Hepatocyte (in vitro differentiated cells): Measurements from ENCODE around the gene PPP1R9A. TPM values are rescaled to one million over a fixed set of nuclear protein-coding genes. Genes with fewer than 3 reads are reported as not detected.

Experiments used
- DNase-seq: peaks from one replicate; pipeline ENCODE4 v3.0.0-alpha.2; 2016; ENCODE audit warnings: low spot score
- H2AFZ ChIP-seq: fragments of 200-600 bp; sonication (generic); 2 replicates; pipeline ENCODE4 v1.6.0; 2016; ENCODE audit warnings: antibody characterized with exemption, mild to moderate bottlenecking
- H3K27ac ChIP-seq: fragments of 200-600 bp; sonication (generic); 2 replicates; pipeline ENCODE4 v1.5.1; 2016; ENCODE audit warnings: mild to moderate bottlenecking
- H3K27me3 ChIP-seq: fragments of 200-600 bp; sonication (generic); 2 replicates; pipeline ENCODE4 v1.6.1; 2016
- H3K36me3 ChIP-seq: fragments of 200-600 bp; sonication (generic); replicated peaks from 2 replicates; pipeline ENCODE4 v1.5.1; 2016; ENCODE audit warnings: low read depth; ENCODE audit not compliant: insufficient read depth
- H3K4me1 ChIP-seq: fragments of 200-600 bp; sonication (generic); 2 replicates; pipeline ENCODE4 v1.5.1; 2016; ENCODE audit warnings: mild to moderate bottlenecking, moderate library complexity; ENCODE audit not compliant: insufficient read depth
- H3K4me2 ChIP-seq: fragments of 200-600 bp; sonication (generic); 2 replicates; pipeline ENCODE4 v1.6.0; 2016
- H3K4me3 ChIP-seq: fragments of 200-600 bp; sonication (generic); 2 replicates; pipeline ENCODE4 v1.5.1; 2016; ENCODE audit warnings: mild to moderate bottlenecking
- H3K79me2 ChIP-seq: fragments of 200-600 bp; sonication (generic); 2 replicates; pipeline ENCODE4 v1.6.0; 2017; ENCODE audit warnings: mild to moderate bottlenecking
- H3K9me2 ChIP-seq: fragments of 200-600 bp; sonication (generic); replicated peaks from 2 replicates; pipeline ENCODE4 v1.6.0; 2017; ENCODE audit warnings: mild to moderate bottlenecking; ENCODE audit not compliant: insufficient read depth
- H3K9me3 ChIP-seq: fragments of 200-600 bp; sonication (generic); 2 replicates; pipeline ENCODE4 v1.5.1; 2016; ENCODE audit warnings: low read depth, mild to moderate bottlenecking
- H4K20me1 ChIP-seq: fragments of 200-600 bp; sonication (generic); 2 replicates; pipeline ENCODE4 v1.6.0; 2016; ENCODE audit warnings: mild to moderate bottlenecking; ENCODE audit not compliant: insufficient read depth, poor library complexity, severe bottlenecking
- EZH2 ChIP-seq: fragments of 200-600 bp; sonication (generic); IDR thresholded peaks from 2 replicates; pipeline ENCODE4 v1.6.1; 2016; ENCODE audit warnings: antibody characterized with exemption, mild to moderate bottlenecking, borderline replicate concordance
- EZH2phosphoT487 ChIP-seq: fragments of 200-600 bp; sonication (generic); IDR thresholded peaks from one replicate; pipeline ENCODE4 v1.6.1; 2018; ENCODE audit warnings: antibody characterized with exemption, mild to moderate bottlenecking, low read depth, moderate library complexity; ENCODE audit not compliant: unreplicated experiment, severe bottlenecking
- WGBS: methylation state at CpG from one replicate; pipeline ENCODE4 v1.1.6; 2016; ENCODE audit warnings: low lambda C conversion rate; ENCODE audit errors: missing lambda C conversion rate; 5-methylcytosine and 5-hydroxymethylcytosine counted together
- polyA plus RNA-seq: library from polyadenylated mRNA; unstranded; fragments of >200 nt; fragmentation: Nextera tagmentation; extraction: Ambion mirVana; gene quantifications from 2 replicates; pipeline ENCODE4 v1.2.1, GENCODE V29; 2016
- total RNA-seq: library from RNA; depleted of rRNA; stranded (reverse); fragments of >200 nt; gene quantifications from 2 replicates; pipeline ENCODE4 v1.2.3, GENCODE V29; 2014
- TF ChIP-seq, protein P1 (sequence below): fragments of 200-600 bp; sonication (generic); IDR thresholded peaks from 2 replicates; pipeline ENCODE4 v1.5.1; 2016; ENCODE audit warnings: antibody characterized with exemption, mild to moderate bottlenecking; ENCODE audit not compliant: poor library complexity

The PPP1R9A gene
- total and polyA plus RNA-seq, 2 experiments from 2014 or later, result 11.7 to 25.7 TPM

DNA sequence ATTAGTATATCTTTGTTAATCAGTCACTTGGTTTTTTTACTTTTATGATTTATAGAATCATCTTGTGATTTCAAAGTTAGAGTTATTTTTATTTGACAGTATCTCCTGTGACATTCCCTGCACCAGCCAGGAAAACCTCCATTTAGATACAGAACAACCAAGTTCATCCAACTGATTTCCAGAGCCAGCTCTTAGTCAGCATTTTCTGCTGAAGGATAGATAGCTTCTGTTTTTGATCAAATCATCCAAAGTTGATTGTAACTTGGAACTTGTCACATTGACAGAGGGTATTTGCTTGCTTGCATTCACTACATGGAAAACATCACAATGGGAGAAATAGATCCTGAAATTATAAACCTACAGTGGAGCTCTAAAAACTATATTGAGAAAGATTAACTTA is 294.3 kb downstream of the PPP1R9A start:
- no peaks in the 10 kb centered on the region for H4K20me1 ChIP-seq
- no peak overlapping the region for H3K27ac ChIP-seq
- no peak overlapping the region for H3K4me2 ChIP-seq
- DNase-seq, result no peak
- no peaks in the 10 kb centered on the region for H3K79me2 ChIP-seq
- H3K4me1 ChIP-seq, result no peaks in the 10 kb centered on the region
- no peaks in the 10 kb centered on the region for H3K9me2 ChIP-seq
- no peak overlapping the region for H2AFZ ChIP-seq
- no peaks in the 10 kb centered on the region for H3K36me3 ChIP-seq
- TF ChIP-seq EZH2phosphoT487, result no peak
- TF ChIP-seq, protein P1, sequence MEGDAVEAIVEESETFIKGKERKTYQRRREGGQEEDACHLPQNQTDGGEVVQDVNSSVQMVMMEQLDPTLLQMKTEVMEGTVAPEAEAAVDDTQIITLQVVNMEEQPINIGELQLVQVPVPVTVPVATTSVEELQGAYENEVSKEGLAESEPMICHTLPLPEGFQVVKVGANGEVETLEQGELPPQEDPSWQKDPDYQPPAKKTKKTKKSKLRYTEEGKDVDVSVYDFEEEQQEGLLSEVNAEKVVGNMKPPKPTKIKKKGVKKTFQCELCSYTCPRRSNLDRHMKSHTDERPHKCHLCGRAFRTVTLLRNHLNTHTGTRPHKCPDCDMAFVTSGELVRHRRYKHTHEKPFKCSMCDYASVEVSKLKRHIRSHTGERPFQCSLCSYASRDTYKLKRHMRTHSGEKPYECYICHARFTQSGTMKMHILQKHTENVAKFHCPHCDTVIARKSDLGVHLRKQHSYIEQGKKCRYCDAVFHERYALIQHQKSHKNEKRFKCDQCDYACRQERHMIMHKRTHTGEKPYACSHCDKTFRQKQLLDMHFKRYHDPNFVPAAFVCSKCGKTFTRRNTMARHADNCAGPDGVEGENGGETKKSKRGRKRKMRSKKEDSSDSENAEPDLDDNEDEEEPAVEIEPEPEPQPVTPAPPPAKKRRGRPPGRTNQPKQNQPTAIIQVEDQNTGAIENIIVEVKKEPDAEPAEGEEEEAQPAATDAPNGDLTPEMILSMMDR, result no peak
- no peak for TF ChIP-seq EZH2
- H3K9me3 ChIP-seq, result no peaks in the 10 kb centered on the region
- H3K27me3 ChIP-seq, result no peaks in the 10 kb centered on the region
- no peak overlapping the region for H3K4me3 ChIP-seq

DNA sequence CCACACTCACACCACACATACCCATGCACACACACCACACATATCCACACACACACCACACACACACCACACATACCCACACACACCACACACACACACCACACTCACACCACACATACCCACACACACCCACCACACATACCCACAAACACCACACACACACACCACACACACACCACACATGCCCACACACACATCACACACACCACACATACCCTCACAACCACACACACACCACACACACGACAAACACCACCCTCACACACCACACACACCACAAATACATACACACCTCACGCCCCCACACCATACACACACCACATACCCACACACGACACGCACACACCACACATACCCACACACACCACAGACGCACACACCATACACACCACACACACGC is 297.2 kb downstream of the PPP1R9A start:
- H4K20me1 ChIP-seq, result no peaks in the 10 kb centered on the region
- H3K36me3 ChIP-seq, result no peaks in the 10 kb centered on the region
- no peak overlapping the region for H2AFZ ChIP-seq
- no peak overlapping the region for H3K27ac ChIP-seq
- no peaks in the 10 kb centered on the region for H3K4me1 ChIP-seq
- no peaks in the 10 kb centered on the region for H3K27me3 ChIP-seq
- no peaks in the 10 kb centered on the region for H3K9me2 ChIP-seq
- H3K9me3 ChIP-seq, result no peaks in the 10 kb centered on the region
- H3K79me2 ChIP-seq, result no peaks in the 10 kb centered on the region
- TF ChIP-seq EZH2phosphoT487 (no peak), EZH2 (no peak)
- TF ChIP-seq, protein P1, result no peak
- DNase-seq, result no peak
- WGBS, result 94% methylated on average over 6 of the region's 6 CpGs
- no peak overlapping the region for H3K4me3 ChIP-seq
- no peak overlapping the region for H3K4me2 ChIP-seq

DNA sequence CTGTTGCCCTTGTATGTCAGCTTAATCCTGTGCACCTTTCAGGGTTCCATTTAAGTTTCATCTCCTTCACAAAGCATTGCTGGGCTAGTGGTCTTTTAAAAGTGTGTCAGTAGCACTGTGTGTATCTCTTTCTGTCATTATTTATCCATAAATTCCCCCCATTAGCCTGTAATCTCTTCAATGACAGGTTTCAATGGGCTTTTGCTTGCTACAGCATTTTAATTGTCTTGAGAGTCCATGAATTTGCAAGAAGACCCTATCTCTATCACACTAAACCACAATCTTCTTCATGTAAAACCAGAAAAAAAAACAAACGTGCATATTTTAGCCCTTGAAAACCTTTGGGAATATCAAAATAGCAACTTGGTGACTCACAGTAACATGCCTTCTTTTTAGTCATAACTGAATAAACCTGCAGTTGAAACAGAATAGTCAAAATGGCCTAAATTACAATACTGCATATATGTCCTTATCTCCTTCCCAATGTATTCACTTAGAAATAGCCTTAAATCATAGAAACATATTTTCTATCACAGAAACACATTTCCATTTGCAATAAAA is 298.4 kb downstream of the PPP1R9A start:
- Histone ChIP-seq H4K20me1 (no peaks in the 10 kb centered on the region), H3K79me2 (no peaks in the 10 kb centered on the region), H3K27me3 (no peaks in the 10 kb centered on the region), H3K4me1 (no peaks in the 10 kb centered on the region), H3K27ac (no peak overlapping the region), H3K4me3 (no peak overlapping the region), H3K36me3 (no peaks in the 10 kb centered on the region), H3K9me3 (no peaks in the 10 kb centered on the region), H3K9me2 (no peaks in the 10 kb centered on the region), H2AFZ (no peak overlapping the region), H3K4me2 (no peak overlapping the region)
- no peak for DNase-seq
- 47% methylated on average over 1 of the region's 1 CpG for WGBS
- TF ChIP-seq EZH2 (no peak), EZH2phosphoT487 (no peak)
- TF ChIP-seq, protein P1, result no peak

DNA sequence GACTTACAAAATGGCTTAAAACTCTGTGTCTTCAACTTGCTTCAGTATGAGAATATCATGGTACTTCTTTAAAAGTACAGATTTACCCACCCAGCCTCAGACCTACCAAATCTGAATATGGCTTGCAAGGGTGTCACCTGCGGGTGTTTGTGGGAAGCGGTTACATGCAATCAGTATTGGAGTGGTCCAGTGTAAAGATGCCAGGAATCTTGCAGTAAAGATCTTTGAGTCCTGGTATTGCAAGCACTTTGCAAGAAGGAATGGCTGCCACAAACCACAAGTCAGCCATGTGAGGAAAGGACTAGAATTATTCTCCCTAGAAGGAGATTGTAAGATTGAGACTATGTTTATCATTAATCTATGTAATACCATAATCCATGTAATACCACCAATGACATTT is 301.9 kb downstream of the PPP1R9A start:
- H3K27me3 ChIP-seq, result no peaks in the 10 kb centered on the region
- H3K4me1 ChIP-seq, result no peaks in the 10 kb centered on the region
- H3K9me2 ChIP-seq, result no peaks in the 10 kb centered on the region
- H3K79me2 ChIP-seq, result no peaks in the 10 kb centered on the region
- H3K4me2 ChIP-seq, result no peak overlapping the region
- 89% methylated on average over 2 of the region's 2 CpGs for WGBS
- TF ChIP-seq, protein P1, result no peak
- TF ChIP-seq EZH2phosphoT487, result no peak
- H3K36me3 ChIP-seq, result no peaks in the 10 kb centered on the region
- H3K27ac ChIP-seq, result no peak overlapping the region
- no peak overlapping the region for H2AFZ ChIP-seq
- no peaks in the 10 kb centered on the region for H4K20me1 ChIP-seq
- no peaks in the 10 kb centered on the region for H3K9me3 ChIP-seq
- H3K4me3 ChIP-seq, result no peak overlapping the region
- DNase-seq, result no peak
